Left kidney (tissue), 2 donors: ENCODE measurements around the gene CLSTN2. TPM values are rescaled to one million over a fixed set of nuclear protein-coding genes. Genes with fewer than 3 reads are reported as not detected.
"Not testable (repeated sequence)": the region's sequence is repeated elsewhere in the genome, so short reads cannot be mapped to it uniquely, and the experiment has no call there.

Source experiments
- DNase-seq: peaks from one replicate; pipeline ENCODE4 v3.0.0-alpha.2; 2013
- polyA plus RNA-seq: library from polyadenylated mRNA; unstranded; fragments of 120-200 nt; gene quantifications from one replicate; pipeline ENCODE4 v1.2.1, GENCODE V29; 2013; ENCODE audit not compliant: insufficient read length

CLSTN2 gene
- polyA plus RNA-seq, 1 donor, result 2.0 TPM

GRCh38 chr3:140423574-140423973 is 488.6 kb downstream of the CLSTN2 start:
- not testable (repeated sequence) for DNase-seq

GRCh38 chr3:140424211-140424610 is 489.2 kb downstream of the CLSTN2 start:
- no peak for DNase-seq

- DNase-seq, result no peak
These were observed 489.7 kb downstream of the CLSTN2 start for GRCh38 chr3:140424726-140425125.

DNA sequence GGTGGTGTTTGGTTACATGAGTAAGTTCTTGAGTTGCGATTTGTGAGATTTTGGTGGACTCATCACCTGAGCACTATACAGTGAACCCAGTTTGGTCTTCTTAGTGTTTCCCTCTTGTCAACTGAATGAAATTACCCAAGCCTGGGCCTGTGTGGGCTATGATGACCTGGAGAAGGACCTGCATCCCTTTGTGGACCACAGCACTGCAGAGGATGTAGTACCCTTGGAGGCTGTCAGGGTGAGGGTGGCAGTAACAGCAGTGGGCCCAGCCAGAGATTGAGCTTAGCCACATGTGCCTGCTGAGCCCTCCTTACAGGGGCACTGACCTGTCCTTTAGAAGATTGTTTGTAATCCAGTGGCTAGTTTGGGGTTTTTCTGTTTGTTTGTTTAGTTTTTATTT is 492.8 kb downstream of the CLSTN2 start:
- DNase-seq, result no peak

DNA sequence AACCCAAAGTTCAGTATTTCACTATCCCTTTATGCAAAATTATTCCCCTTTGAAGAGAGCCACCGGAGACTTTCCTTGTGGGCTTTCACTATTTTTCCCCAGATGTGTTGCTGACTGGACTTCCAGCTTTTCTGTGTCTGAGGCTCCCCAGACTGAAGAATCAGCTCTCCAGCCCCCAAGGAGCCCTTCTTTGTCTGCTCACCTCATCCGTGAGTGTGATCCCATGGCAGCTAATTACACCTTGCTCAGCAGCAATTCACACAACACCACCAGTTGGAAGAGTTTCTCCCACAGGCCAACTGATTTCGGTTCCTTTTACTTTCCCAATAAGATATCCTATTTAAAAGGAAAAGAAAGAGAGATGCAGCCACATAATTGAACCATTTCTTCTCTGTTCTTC is 493.4 kb downstream of the CLSTN2 start:
- no peak for DNase-seq

DNA sequence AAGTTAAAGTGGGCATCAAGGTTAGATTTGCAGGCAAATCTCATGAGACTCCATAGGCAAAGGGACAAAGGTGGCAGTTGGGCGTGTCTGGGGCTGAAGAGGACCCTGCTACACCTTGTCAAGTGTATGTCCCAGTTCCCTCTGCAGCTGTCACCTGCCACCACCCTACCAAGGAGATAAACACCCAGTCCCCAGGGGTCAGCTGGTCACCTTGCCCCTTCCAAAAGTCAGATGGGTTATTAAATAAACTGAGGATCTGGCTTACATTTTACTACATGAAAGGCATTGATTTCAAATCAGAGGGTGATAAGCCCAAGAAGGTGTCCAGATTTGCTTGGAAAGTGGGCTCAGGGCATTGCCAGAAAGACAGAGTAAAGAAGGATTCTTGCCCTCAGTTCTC is 494.8 kb downstream of the CLSTN2 start:
- DNase-seq, result no peak

DNA sequence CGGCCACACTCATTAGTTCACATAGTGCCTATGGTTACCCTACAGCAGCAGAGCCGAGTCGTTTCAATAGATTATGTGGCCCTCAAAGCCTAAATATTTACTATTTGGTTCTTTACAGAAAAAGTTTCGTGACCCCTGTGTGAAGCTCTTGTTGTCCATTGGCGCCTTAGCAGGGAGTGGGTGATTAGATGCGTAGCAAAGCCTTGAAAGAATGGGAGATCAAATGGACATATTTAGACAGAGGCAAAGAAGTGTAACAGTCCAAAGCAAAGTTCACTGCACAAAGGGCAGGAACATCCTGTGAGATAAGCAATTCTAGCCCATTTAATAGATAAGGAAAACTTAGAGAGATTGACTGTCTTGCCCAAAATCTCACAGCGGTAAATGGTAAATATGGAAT is 495.5 kb downstream of the CLSTN2 start:
- no peak for DNase-seq

DNA sequence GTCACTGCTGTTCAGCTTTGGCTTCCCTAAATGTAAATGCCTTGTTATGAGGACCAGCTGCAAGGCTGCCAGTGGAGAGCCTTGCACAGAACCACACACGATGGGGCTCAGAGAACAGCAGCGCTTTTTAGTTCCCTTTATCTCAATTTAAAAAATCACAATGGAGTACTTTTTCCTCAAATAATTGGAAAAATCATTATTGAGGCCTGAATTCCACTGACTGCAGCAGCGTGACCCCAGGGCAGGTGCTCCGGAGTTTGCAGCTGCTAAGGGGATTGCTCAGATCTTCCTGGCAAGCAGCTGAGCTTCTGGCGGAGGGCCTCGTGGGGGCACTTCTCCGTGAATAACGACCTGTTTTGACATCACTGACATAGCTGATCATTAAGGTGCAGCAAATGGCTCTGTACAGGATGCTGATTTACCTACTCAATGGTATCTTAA is 497.3 kb downstream of the CLSTN2 start:
- no peak for DNase-seq

DNA sequence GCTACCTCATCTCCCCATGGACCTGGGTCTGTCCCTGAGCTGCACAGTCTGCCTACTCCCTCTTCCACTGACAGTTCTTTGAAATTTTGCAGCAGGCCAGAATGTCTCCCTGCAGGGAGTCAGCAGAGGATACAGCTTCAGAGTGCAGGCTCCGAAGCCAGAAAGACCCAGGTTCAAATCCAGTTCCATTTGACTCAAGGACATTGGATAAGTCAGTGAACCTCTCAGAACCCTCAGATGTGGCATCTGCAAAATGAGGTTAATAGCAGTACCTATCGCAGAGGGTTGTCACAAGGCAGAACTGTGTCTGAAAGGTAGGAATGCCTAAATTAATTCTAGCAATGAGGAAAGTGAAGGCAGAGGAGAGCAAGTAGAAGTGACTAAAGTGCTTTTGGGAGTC is 498.4 kb downstream of the CLSTN2 start:
- DNase-seq, result no peak

DNA sequence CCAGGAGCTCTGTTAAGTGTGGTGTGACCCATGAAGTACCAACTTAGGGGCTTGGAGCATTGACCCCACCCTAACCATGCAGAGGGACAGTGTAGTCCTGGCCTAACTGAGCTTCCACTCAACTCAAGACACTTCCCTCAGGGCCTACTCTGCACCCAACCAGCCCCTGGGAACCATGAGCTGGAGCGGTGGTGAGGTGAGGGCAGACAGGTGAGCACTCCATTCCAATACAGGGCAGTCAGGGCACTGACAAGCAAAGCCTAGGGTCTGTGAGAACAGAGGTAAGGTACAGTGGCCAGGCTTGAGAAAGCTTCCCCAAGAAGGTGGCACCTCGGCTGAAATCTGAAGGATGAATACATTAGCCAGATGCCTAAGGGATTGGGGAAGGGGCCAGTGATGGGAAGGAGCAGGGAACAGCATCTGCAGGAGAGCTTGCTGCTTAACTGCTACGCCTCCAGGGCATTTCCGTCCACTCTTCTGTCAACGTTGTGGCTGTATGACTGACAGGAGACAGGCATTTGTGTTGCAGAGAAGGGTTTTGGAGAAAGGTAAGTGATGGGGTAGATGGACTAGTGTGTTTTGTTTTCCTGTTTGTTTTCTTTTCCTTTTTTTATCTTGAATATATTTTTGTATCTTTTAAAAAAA is 499.4 kb downstream of the CLSTN2 start:
- DNase-seq, result no peak

GRCh38 chr3:140436421-140436820 is 501.4 kb downstream of the CLSTN2 start:
- no peak for DNase-seq

- DNase-seq, result no peak
These were observed 503.9 kb downstream of the CLSTN2 start for GRCh38 chr3:140438736-140439470.

GRCh38 chr3:140439527-140439926 is 504.5 kb downstream of the CLSTN2 start:
- no peak for DNase-seq

GRCh38 chr3:140440446-140440845 is 505.5 kb downstream of the CLSTN2 start:
- DNase-seq, result no peak

GRCh38 chr3:140441006-140441405 is 506.0 kb downstream of the CLSTN2 start:
- no peak for DNase-seq

- no peak for DNase-seq
These were observed 507.6 kb downstream of the CLSTN2 start for GRCh38 chr3:140442621-140443020.

DNA sequence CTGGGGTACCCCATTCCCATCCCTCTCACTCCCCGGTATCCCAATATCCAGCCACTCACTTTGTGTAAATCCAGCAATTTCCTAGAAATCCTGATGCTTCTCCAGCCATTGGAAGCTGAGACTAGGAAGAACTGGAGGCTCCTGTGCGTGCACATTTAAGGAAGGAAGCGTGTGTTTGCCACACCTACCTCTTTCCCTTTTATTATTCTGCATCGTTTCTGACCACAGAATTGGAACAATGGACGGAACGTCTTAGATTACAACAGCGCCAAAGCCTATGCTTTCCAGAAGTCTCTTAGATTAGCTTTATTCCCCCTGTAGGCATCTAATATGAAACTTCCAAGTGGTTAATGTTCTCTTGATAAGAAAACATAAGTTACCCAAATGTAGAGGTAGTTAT is 508.1 kb downstream of the CLSTN2 start:
- no peak for DNase-seq

- no peak for DNase-seq
These were observed 508.8 kb downstream of the CLSTN2 start for GRCh38 chr3:140443806-140444205.

- DNase-seq, result no peak
These were observed 511.7 kb downstream of the CLSTN2 start for GRCh38 chr3:140446734-140447133.

- no peak for DNase-seq
These were observed 512.2 kb downstream of the CLSTN2 start for GRCh38 chr3:140447136-140447535.

- DNase-seq, result no peak
These were observed 513.0 kb downstream of the CLSTN2 start for GRCh38 chr3:140448001-140448400.

DNA sequence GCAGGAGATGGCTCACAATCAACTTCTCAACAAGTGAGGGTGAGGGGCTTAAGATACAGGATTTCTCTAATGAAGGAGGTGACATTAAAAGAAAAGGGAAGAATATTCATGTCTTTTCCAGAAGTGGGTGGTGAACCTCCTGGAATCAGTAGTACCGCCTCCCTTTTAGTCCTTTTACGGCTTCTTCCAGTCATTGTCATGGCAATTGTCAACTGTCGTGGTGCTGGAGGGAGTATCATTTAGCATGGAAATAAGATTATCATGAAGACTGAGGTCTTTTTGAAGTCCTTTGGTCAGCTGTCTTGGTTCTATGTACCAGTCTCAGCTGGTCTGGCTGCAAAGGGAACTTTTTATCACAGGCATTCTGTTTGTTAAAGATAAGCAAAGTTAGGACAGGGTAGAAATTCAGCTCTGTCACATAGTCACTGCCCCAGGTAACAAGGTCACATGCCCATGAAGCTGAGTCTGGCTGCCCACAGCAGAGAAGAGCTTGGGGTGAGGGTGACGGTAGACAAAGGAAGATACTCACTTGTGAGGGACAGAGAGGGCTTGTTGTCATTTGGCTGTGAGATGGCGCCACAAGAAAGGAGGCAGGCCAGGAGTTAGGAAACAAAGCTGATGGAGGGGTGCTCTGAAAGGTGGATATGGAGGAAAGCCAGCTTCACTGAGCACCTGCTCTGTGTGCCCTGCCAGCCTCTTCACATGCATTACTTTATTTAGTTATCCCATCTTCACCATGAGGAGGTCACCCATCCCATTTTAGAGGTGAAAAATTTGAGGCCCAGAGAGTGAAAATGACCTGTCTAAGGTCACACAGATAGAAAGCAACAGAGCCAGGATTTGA is 514.6 kb downstream of the CLSTN2 start:
- no peak for DNase-seq

DNA sequence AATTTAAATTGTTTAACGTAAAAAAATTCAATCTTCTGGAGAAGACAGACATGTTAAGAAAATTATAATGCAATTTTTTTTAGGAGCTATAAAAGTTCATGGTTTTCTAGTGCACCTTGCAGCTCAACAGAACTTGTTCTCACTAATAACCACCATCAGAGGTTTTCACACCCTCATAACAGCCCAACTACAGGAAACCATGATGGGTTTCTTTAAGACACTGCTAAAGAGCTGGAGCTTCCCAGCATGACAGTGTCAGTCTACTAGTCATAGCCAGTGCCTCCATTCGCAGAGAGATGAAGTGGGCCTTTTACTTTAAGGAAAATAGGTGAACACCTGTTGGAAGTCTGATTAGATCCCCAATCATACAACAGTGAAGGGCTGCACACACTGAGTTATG is 518.8 kb downstream of the CLSTN2 start:
- no peak for DNase-seq
